ENCODE measurements around the gene CTNNA1.

GRCh38 chr5:138930371-138931097 lies 177.3 kb downstream of the CTNNA1 start:
- TF ChIP-seq CTCF (conservative IDR thresholded peaks at IDR 0.05; ENCODE audit: low read depth, low read length), result no peak
- no peak for TF ChIP-seq EZH2 (IDR thresholded peaks at IDR 0.05; ENCODE audit: low read length, unreplicated experiment)

All from PC-3 (cell line).